VCaP (cell line): Measurements from ENCODE around the gene C13orf46.

Source experiments
- H3K27ac ChIP-seq: fragments of 450-650 bp; 2 replicates; pipeline ENCODE4 v1.5.1; 2017
- CTCF ChIP-seq: fragments of 450-650 bp; conservative IDR thresholded peaks from 2 replicates; pipeline ENCODE4 v1.5.1; 2017; ENCODE audit warnings: mild to moderate bottlenecking, moderate library complexity

The C13orf46 gene

GRCh38 chr13:114018461-114019055, 44.7 kb upstream of the C13orf46 start:
- TF ChIP-seq CTCF = no peak
- H3K27ac ChIP-seq = no peak overlapping the region

GRCh38 chr13:114017966-114018365, 44.1 kb upstream of the C13orf46 start:
- no peak for TF ChIP-seq CTCF
- H3K27ac ChIP-seq = no peak overlapping the region

- no peak for TF ChIP-seq CTCF
- H3K27ac ChIP-seq = no peak overlapping the region
Measured at GRCh38 chr13:114017028-114017630, 43.3 kb upstream of the C13orf46 start.

- TF ChIP-seq CTCF = no peak
- H3K27ac ChIP-seq = no peak overlapping the region
Measured at GRCh38 chr13:114016321-114017027, 42.6 kb upstream of the C13orf46 start.

GRCh38 chr13:114015969-114016295, 42.1 kb upstream of the C13orf46 start:
- TF ChIP-seq CTCF = no peak
- H3K27ac ChIP-seq = no peak overlapping the region

GRCh38 chr13:114015111-114015968, 41.5 kb upstream of the C13orf46 start:
- H3K27ac ChIP-seq = no peak overlapping the region
- no peak for TF ChIP-seq CTCF
